Stimulated activated CD4-positive, alpha-beta T cell treated with anti-CD3 and anti-CD28 coated beads, TNF-alpha, amount 100 ng/mL, for 4 hours (primary cell): ENCODE results near the gene BEST4.
A peak's percentile ranks its signal among the peaks of the same experiment; 100 is the strongest.
"Not testable (repeated sequence)": the region's sequence is repeated elsewhere in the genome, so short reads cannot be mapped to it uniquely, and the experiment has no call there.

Source experiments
- DNase-seq, 3 experiments: peaks; one replicate each; pipeline ENCODE4 v3.0.0-alpha.2; 2020; ENCODE audit warnings: low read depth in 3 of 3

BEST4 gene

GRCh38 chr1:44777969-44778635 is 9.9 kb downstream of the BEST4 start:
- DNase-seq, result no peak

GRCh38 chr1:44777547-44777946 is 10.4 kb downstream of the BEST4 start:
- no peak for DNase-seq

DNA sequence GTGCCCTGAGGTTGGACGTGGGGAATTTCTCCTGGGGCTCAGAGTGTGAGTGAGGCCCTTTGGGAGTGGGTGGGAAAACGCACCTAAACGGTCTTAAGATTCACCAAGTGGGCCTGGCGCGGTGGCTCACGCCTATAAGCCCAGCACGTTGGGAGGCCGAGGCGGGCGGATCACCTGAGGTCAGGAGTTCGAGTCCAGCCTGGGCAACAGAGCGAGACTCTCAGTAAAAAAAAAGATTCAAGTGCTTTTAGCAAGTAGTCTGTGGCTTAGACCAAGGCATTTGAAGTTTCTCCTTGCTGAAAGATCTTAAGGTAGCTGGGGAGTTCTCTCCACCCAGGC is 11.3 kb downstream of the BEST4 start:
- no peak for DNase-seq

DNA sequence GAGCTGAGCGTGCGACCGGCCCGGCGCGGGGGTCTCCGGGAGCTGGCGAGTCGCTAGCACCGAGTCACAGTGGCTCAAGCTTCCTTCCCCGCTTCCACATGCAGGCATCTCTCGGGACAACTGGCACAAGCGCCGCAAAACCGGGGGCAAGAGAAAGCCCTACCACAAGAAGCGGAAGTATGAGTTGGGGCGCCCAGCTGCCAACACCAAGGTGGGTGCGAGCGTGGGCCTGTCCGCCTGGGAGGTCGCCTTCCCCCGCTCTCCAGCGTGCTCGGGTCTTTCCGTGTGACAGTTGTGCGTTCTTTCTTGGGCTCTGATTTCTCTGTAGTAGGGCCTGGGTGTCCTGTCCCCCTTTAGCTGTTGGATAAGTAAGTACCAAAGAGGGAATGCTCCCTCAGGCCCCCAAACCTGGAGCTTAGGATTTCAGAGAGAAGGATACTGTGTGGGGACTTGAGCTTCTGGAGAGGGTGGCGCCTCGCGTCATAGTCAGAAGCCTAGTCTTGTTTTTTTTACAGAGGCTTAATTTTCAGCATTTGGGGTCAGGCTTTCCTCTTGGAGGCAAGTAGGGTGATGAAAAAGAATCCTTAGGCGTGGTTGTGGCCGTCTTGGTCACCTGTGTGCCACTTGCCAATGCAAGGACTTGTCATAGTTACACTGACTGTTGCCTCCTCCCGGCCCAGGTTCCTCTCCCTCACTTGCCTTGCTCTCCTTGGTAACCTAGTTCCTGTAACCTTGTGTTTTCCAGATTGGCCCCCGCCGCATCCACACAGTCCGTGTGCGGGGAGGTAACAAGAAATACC is 11.8 kb downstream of the BEST4 start:
- peak in 2 of 3 experiments; percentile 48 to 49 for DNase-seq

DNA sequence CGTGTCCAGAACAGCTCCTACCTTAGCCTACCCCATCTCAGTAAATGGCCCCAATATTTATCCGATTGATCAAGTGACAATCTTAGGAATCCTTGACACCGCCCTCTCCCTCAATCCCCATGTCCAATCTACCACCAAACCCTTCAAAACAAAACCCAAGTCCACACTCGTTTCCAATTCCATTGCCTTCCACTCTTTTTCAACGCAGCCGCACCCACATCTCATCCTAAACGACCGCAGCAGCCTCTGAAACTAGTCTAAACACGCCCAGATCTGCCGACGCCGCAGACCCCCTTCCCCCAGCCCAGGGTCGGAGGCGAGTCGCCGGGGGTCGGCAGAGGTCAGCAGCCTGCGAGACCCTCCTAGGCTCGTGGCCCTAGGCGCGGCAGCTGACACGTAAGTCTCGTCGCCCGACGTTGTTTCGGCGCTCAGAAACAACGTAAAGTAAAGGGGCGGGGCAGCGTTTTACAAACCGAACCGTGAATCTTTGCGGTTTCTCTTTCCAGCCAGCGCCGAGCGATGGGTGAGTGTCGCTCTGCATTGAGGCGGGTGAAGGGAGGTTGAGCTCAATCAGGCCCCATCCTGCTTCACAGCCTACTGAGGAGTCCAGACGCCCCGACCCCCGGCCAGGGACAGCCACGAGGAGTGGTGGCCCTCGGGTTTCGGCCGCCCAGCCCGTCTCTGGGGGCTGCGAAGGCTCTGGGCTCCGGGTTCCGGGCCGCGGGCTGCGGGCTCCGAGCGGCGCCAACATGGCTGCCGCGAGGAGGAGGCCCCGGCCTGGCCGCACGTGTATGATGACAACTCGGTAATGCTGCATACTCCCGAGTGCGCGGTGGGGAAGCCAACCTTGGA is 12.7 kb downstream of the BEST4 start, which contains the start of gene RPS8:
RPS8 (plus strand) TSS at position 463 of the 852 bp plus-strand sequence; CDS start at position 520, 57 bp downstream.
- peak; percentile 71 to 84 (median 82) for DNase-seq

DNA sequence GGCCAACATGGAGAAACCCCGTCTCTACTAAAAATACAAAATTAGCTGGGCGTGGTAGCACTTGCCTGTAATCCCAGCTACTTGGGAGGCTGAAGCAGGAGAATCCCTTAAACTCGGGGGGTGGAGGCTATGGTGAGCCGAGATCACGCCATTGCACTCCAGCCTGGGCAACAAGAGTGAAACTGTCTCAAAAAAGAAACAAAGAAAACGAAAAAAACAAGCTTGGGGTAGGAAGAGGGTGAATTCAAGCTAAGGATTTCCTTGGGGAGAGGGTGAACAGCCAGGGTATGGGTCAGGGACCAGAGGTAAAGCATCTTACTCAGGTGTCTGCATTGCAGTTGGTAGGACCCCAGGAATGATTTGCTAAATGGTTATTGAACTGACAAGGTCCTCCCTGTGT is 21.5 kb downstream of the BEST4 start:
- not testable (repeated sequence) for DNase-seq

- no peak for DNase-seq
These were observed 27.1 kb downstream of the BEST4 start for GRCh38 chr1:44760876-44761275.

DNA sequence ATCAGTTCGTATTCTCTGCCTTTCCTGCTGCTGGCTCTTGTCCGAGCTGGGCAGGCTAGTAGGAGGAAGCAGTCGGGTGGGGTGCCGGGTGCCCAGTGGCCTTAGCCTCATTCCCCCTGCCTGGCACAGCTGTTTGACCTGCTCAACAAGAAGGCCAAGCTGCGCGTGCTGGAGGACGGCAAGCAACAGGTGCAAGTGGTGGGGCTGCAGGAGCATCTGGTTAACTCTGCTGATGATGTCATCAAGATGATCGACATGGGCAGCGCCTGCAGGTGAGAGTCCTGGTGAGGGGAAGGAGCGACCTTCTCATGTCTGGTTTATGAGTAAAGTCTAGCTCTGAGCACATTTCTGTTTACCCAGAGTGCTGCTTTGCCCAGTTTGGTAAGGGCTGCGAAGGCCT is 28.9 kb downstream of the BEST4 start:
- no peak for DNase-seq

- no peak for DNase-seq
These were observed 30.6 kb downstream of the BEST4 start for GRCh38 chr1:44757420-44757819.

- DNase-seq, result no peak
These were observed 40.1 kb downstream of the BEST4 start for GRCh38 chr1:44747878-44748277.

GRCh38 chr1:44743211-44743610 is 44.8 kb downstream of the BEST4 start:
- DNase-seq, result no peak

- no peak for DNase-seq
These were observed 47.8 kb downstream of the BEST4 start for GRCh38 chr1:44740179-44740617.

DNA sequence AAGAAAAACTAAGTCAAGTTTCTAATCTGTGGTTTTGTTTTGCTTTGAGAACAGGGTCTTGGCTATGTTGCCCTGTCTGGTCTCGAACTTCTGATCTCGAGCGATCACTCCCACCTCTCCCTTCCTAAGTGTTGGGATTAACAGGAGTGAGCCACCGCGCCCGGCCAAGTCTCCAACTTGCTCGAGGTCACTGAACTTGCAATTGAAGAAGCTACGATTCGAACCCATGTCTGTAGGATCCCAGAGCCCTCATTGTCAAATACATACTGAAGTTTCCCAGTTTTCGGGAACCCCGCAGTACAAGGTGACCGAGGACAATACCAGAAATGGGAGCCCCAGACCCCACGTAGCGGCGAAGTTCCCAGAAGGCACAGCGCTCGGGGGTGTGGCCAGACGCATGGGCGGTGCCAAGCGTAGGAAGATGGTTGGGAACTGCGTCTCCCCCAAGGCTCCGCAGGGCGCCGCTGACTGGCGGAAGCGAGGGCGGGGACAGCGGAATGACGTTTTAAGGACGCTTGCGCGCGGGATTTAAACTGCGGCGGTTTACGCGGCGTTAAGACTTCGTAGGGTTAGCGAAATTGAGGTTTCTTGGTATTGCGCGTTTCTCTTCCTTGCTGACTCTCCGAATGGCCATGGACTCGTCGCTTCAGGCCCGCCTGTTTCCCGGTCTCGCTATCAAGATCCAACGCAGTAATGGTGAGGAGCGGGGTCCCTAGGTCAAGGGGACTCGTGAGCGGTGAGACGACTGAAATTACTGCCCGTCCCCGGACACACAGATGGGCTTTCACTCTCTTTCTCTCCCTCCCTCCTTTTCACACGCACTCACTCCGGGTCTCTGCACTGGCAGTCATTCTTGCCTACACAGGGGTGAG is 48.4 kb downstream of the BEST4 start, which contains the start of gene KIF2C:
KIF2C (plus strand) TSS at position 531 of the 872 bp plus-strand sequence; CDS start at position 627, 96 bp downstream.
- DNase-seq, result peak; percentile 95

DNA sequence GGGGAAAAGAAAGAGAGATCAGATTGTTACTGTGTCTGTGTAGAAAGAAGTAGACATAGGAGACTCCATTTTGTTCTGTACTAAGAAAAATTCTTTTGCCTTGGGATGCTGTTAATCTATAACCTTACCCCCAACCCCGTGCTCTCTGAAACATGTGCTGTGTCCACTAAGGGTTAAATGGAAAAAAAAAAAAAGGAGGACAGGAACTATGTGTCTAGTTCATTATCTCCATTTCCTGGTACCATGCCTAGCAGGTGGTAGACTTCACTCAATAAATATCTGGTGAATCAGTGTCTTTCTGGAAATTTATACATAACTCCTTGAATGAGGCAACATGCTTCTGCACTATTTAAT is 49.0 kb downstream of the BEST4 start:
- DNase-seq, result not testable (repeated sequence)

DNA sequence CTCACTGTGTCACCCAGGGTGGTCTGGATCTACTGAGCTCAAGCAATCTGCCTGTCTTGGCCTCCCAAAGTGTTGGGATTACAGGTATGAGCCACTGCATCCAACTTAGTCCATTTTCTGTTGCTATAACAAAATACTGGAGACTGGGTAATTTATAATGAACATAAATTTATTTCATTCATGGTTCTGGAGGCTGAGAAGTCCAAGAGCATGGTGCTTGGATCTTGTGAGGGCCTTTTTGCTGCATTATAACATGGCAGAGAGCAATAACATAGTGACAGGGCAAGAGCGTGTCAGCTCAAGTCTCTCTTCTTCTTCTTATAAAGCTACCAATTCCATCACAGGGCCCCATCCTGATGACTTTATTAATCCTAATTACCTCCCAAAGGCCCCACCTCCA is 52.0 kb downstream of the BEST4 start:
- DNase-seq, result no peak

GRCh38 chr1:44733784-44734183 is 54.2 kb downstream of the BEST4 start:
- DNase-seq, result no peak
